C1 segment of cervical spinal cord (tissue), 14 donors: ENCODE data around the gene CACNB2.

Experiments
- DNase-seq, 14 donors: peaks; one replicate each; lab custom pipeline; 2025; lab: John Stamatoyannopoulos, UW

CACNB2 gene

GRCh38 chr10:18290651-18291313 is 150.6 kb downstream of the CACNB2 start:
- DNase-seq = no peak

- no peak for DNase-seq
Observed at GRCh38 chr10:18293536-18294510, 153.6 kb downstream of the CACNB2 start.

DNA sequence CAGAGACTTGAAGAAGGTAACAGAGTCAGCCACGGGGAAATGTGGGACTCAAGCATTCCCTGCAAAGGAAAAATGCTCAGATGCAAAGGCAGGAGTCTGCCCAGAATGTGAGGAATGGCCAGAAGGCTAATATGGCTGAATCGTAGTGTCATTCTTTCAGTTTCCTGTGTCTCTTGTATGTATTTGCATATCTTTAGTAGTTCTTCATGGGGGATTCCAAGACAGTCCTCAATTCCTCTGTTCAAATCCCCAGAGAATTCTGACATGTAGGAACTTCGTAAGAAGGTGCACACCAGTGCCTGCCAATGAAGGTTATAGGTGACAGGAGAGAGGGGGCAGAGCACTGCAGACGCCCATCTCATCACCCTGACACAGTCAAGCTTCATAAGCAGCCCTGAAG is 154.4 kb downstream of the CACNB2 start:
- DNase-seq = no peak

DNA sequence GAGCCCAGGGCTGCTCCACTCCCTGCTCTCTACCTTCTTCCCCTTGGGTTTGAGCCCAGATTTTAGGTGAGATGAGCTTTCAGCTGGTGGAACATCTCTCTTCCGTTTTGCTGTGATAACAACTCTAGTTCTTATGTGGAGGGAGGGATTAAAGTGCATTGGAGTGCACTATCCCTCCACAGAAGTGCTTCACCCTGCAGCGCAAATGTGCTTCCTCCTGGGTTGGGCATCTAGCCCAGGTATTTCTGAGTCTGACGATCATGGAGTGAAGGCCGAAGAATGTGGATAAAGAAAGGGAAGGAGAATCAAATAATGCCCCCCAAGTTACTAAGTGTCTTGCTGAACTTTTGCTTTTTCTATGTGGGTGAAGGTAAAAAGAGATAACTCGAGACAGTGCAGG is 157.4 kb downstream of the CACNB2 start:
- DNase-seq = no peak

- no peak for DNase-seq
Observed at GRCh38 chr10:18298256-18298655, 158.0 kb downstream of the CACNB2 start.

- DNase-seq = no peak
Observed at GRCh38 chr10:18303851-18304801, 163.9 kb downstream of the CACNB2 start.

DNA sequence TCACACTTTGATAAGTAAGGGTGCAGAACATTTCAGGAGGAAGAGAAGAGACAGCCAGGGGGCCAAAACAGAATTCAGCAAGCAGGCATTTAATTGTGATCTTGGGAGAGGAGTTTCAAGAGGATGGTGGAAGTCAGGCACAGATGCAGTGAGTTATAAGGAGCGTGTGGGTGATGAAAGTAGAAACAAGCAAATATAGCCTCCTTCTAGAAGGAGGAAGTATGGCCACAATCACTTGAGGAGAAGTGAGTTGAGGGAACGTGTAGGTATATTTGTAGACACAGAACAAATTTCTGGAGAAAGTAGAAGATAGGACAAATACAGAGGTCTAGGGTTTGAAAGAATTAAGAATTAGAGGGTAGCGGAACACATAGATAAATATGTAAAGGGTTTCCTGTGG is 165.8 kb downstream of the CACNB2 start:
- no peak for DNase-seq

GRCh38 chr10:18308600-18308999 is 168.4 kb downstream of the CACNB2 start:
- DNase-seq = peak in 2 of 14 donors; percentile 3 to 22

DNA sequence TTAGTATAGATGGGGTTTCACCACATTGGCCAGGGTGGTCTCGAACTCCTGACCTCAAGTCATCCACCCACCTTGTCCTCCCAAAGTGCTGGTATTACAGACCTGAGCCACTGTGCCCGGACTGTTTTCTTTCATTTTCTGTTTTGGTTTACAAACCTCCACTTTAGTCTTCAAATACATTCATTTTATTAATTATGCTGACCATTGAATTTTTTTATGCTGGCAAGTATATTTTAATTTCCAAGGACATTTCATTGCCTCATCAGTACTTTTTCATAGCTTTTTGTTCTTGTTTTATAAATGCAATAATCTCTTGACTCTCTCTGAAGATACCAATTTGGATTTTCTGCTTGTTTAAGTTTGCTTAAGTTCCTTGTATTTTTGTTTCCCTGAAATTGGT is 170.5 kb downstream of the CACNB2 start:
- no peak for DNase-seq

DNA sequence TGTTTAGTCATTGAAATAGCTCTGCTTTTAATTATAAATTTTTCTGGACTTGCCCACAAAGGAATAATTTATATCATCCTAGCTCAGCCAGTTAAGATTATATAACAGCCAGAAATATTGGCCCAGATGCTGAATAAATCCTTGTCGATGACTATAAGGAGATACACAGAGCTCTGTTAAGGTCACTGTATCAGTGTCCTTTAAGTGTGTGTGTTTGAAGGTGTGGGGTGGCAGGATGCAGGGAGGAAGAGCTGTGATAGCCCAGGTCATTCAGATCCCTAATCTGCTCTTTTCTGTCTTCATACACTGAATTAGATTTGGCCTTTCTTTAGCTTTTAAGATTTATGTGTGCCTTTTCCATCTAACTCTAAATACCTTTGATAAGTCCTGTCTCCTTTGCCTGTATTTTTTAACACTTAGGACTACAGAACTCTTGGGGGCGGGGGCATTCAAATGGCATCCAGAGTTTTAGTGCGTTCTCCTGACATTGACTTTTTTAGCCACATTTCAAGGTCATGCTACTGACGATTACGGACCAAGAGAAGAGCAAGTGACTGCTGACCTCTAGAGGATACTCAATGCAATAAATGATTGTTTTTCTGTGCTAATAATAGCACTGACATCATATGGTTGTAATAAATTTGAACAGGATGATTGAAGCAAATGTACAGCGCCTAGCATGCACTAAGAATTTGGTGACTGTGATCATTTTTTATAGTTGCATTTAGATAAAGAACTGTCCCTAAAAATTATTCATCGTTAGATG is 172.3 kb downstream of the CACNB2 start:
- peak in 2 of 14 donors; percentile 2 to 68 for DNase-seq

GRCh38 chr10:18313140-18313530 is 172.9 kb downstream of the CACNB2 start:
- no peak for DNase-seq

DNA sequence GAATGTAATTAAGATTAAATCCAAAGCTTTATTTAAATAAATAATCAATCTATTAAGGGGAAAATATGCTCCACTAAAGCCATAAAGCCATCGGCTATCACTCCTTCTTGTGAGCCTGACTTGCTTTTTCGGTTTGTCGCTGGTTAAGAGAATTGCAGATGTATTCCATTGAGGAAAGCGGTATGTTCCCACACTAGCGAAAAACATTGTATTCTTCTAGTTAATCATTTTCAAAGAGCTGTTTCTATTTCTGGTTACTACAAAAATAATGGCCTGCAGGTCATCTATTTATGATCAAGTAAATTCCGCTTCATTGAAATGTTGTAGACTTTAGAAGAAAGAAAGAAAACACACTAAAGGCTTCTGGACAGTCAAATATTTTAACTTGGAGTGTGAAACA is 173.4 kb downstream of the CACNB2 start:
- no peak for DNase-seq

- no peak for DNase-seq
Observed at GRCh38 chr10:18319628-18320027, 179.4 kb downstream of the CACNB2 start.

DNA sequence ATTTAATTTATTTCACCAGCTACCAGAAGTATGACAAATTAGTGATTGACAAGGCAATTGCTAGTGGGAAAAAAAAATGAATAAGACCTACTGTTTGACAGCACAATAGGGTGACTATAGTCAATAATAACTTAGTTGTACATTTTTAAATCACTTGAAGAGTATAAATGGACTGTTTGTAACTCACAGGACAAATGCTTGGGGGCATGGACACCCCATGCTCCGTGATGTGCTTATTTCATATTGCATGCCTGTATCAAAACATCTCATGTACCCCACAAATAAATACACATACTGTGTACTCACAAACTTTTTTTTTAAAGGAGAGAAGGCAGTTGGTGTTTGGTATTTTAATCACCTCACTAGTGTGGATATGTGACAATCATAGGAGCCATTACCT is 181.1 kb downstream of the CACNB2 start:
- no peak for DNase-seq

GRCh38 chr10:18323916-18324315 is 183.7 kb downstream of the CACNB2 start:
- no peak for DNase-seq

GRCh38 chr10:18325410-18325809 is 185.2 kb downstream of the CACNB2 start:
- DNase-seq = no peak

GRCh38 chr10:18325889-18326531 is 185.8 kb downstream of the CACNB2 start:
- DNase-seq = no peak

DNA sequence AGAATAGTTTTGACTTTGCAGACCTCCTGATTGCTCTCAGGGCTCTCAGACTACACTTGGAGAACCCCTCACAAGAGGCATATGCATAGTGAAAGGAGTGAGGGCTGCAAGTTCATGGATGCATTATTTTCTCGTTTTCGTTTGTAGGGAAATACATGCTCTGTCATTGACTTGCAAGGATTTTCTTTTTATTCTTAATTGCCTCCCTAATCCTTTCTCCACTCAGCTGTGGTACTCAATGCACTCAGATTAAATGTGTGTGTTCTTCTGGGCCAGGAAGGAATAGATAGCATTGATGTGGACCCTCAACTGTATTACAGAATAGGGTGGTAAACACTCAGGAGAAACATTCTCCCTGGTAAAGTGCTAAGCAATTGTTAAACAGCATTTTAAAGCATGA is 188.7 kb downstream of the CACNB2 start:
- DNase-seq = no peak

DNA sequence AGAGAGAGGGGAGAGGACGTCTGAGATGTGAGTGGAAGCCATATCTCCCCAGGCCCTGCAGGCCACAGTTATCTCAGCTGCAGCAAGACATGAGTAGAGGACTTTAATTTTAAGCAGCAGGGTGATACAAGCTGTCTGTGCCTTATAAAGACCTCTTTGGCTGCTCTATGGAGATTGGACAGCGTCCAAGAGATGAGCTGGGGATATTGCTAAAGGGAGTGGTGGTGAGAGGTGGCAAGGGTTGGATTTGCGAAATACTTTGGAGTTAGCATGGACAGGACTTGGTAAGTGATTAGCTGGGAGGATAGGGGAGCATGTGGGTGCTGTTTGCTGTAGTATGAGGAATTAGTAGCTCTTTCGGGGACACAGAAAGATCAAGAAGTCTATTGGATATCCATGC is 191.8 kb downstream of the CACNB2 start:
- no peak for DNase-seq

- no peak for DNase-seq
Observed at GRCh38 chr10:18332484-18332883, 192.3 kb downstream of the CACNB2 start.
